Breast epithelium (tissue), 4 donors: Measurements from ENCODE around the gene ABCC11. TPM values are rescaled to one million over a fixed set of nuclear protein-coding genes. Genes with fewer than 3 reads are reported as not detected.

Source experiments
- DNase-seq, 2 donors: peaks; one replicate each; pipeline ENCODE4 v3.0.0-alpha.2; 2019; ENCODE audit warnings: low spot score in 2 of 2
- H3K27ac ChIP-seq, 2 donors: fragments of 200-600 bp; sonication (generic) in 1 of 2; one replicate each; pipeline ENCODE4 v1.5.1; 2016 to 2019; ENCODE audit warnings: mild to moderate bottlenecking in 1 of 2
- H3K27me3 ChIP-seq, 2 donors: fragments of 200-600 bp; sonication (generic) in 1 of 2; one replicate each; pipeline versions ENCODE4 v1.5.1 to v1.6.0; 2017 to 2019; ENCODE audit warnings: control low read depth in 1 of 2, mild to moderate bottlenecking in 1 of 2
- H3K36me3 ChIP-seq: fragments of 200-600 bp; one replicate; pipeline ENCODE4 v1.5.1; 2019
- H3K4me1 ChIP-seq, 2 donors: fragments of 200-600 bp; sonication (generic); one replicate each; pipeline ENCODE4 v1.5.1; 2016 to 2019; ENCODE audit warnings: control low read depth in 1 of 2
- H3K4me3 ChIP-seq, 3 donors: fragments of 200-600 bp; sonication (generic); 1 replicate in 2 of 3; 2 replicates in 1 of 3; pipeline ENCODE4 v1.5.1; 2016 to 2019; ENCODE audit warnings: mild to moderate bottlenecking in 3 of 3, moderate library complexity in 2 of 3
- H3K9me3 ChIP-seq, 2 donors: fragments of 200-600 bp; sonication (generic) in 1 of 2; one replicate each; pipeline ENCODE4 v1.5.1; 2016 to 2019; ENCODE audit warnings: control low read depth in 1 of 2
- POLR2A ChIP-seq: fragments of 450-650 bp; IDR thresholded peaks from one replicate; pipeline ENCODE4 v1.6.1; 2016; ENCODE audit warnings: antibody characterized with exemption, mild to moderate bottlenecking, moderate library complexity
- POLR2AphosphoS5 ChIP-seq, 3 donors: sonication (generic); formaldehyde crosslinking; IDR thresholded peaks; one replicate each; pipeline ENCODE4 v1.6.1; 2017; ENCODE audit warnings: antibody characterized with exemption in 3 of 3
- intact Hi-C: fragments of 100-400 bp; cut with DNase I; formaldehyde crosslinking; loops from one replicate; pipeline ENCODE4 v1.15.1; 2023; ENCODE audit warnings: low total_unique reads
- total RNA-seq, 3 donors: library from RNA; depleted of rRNA; stranded (reverse); fragments of >200 nt; gene quantifications; one replicate each; pipeline ENCODE4 v1.1.0, GENCODE V29; 2016
- TF ChIP-seq, protein P1 (sequence below), 3 donors: fragments of 450-650 bp; IDR thresholded peaks; one replicate each; pipeline ENCODE4 v1.5.1; 2016 to 2017; ENCODE audit warnings: antibody characterized with exemption in 3 of 3, mild to moderate bottlenecking in 3 of 3, moderate library complexity in 3 of 3

ABCC11 gene
- total RNA-seq, 3 donors from 2014 or later = 0.32 to 31.8 (median 5.4) TPM

DNA sequence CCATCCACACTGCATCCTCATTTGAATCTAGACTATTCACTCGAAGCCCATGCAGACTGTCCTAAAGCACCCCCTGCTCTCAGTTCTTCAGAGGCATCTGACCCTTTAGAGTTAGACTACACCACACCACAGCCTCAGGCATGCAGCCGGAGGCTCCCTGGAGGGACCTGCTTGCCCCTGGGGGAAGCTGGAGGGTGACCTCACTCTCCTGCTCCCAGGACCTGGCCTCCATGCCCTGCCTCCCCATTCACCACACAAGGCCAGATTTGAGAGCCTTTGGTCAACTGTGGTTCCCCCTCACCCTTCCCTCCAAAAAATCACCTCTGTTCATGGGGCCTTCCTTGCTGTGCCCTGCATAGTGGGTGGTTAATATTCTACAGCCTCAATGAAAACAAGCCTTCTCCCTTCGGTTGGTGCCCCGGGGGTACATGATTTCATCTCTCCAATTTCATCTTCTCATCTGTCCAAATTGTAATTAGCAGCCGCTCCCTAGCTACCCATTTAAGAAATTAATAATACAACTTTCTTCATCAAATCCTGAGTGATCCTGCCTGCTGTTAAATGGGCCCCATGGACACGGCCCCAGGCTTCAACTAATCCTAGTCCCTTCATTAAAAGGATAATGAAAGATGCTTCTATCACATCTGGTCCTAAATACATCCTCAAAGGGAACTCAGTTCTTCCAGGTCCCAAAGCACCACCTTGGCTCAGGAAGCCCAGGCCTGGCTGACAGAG, 116.0 kb downstream of the ABCC11 start:
- no peak for TF ChIP-seq POLR2A
- TF ChIP-seq, protein P1, sequence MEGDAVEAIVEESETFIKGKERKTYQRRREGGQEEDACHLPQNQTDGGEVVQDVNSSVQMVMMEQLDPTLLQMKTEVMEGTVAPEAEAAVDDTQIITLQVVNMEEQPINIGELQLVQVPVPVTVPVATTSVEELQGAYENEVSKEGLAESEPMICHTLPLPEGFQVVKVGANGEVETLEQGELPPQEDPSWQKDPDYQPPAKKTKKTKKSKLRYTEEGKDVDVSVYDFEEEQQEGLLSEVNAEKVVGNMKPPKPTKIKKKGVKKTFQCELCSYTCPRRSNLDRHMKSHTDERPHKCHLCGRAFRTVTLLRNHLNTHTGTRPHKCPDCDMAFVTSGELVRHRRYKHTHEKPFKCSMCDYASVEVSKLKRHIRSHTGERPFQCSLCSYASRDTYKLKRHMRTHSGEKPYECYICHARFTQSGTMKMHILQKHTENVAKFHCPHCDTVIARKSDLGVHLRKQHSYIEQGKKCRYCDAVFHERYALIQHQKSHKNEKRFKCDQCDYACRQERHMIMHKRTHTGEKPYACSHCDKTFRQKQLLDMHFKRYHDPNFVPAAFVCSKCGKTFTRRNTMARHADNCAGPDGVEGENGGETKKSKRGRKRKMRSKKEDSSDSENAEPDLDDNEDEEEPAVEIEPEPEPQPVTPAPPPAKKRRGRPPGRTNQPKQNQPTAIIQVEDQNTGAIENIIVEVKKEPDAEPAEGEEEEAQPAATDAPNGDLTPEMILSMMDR (IDR thresholded peaks at IDR 0.05) = no peak
- TF ChIP-seq POLR2AphosphoS5 (IDR thresholded peaks at IDR 0.05) = no peak
- Histone ChIP-seq H3K4me1 (no peaks in the 10 kb centered on the region), H3K36me3 (no peaks in the 10 kb centered on the region), H3K27me3 (no peaks in the 10 kb centered on the region), H3K9me3 (no peaks in the 10 kb centered on the region), H3K27ac (no peak overlapping the region), H3K4me3 (no peak overlapping the region)
- intact Hi-C loops = no loop called here
- no peak for DNase-seq

DNA sequence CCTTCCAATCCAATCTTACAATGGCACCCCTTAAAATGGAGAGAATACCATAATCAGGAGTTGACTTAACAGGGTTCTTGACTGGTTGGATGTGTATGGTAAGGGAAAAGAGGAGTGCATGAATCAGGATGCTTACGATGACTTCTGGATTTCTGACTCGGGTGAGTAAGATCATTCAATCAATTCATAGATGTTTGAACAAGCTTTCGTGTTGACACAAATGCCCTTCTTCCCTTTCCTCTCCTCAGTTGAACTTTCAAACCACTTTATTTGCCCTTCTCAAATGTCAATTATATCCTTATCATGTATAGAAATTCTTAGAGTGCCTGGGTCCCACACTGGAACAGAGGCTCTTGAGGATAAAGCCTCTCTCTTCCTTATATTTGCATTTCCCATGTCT, 117.4 kb downstream of the ABCC11 start:
- Histone ChIP-seq H3K4me3 (no peak overlapping the region), H3K36me3 (no peaks in the 10 kb centered on the region), H3K4me1 (no peaks in the 10 kb centered on the region), H3K27ac (no peak overlapping the region), H3K27me3 (no peaks in the 10 kb centered on the region), H3K9me3 (no peaks in the 10 kb centered on the region)
- intact Hi-C loops = no loop called here
- TF ChIP-seq POLR2A (no peak), POLR2AphosphoS5 (IDR thresholded peaks at IDR 0.05) (no peak)
- TF ChIP-seq, protein P1 (IDR thresholded peaks at IDR 0.05) = no peak
- no peak for DNase-seq

DNA sequence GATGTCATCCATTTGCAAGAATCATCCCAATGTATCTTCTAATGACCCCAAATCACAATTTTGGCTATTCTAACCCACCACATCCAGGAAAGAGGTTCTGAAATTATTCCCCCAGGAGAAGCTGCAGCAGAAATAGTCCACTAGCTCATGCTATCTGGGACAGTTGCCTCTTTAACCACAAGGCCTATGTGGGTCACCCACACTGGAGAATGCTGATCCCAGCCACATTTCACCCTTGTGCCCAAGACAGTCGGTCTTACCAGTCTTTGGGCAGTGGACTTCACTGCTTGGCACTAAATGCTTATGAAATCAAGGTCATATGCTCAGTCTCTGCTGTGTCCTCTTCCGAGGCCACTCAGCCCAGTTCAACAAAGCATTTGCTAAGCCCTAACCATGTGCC, 118.6 kb downstream of the ABCC11 start:
- Histone ChIP-seq H3K9me3 (no peaks in the 10 kb centered on the region), H3K27me3 (no peaks in the 10 kb centered on the region), H3K27ac (no peak overlapping the region), H3K36me3 (no peaks in the 10 kb centered on the region), H3K4me3 (no peak overlapping the region), H3K4me1 (no peaks in the 10 kb centered on the region)
- DNase-seq = no peak
- TF ChIP-seq POLR2A (no peak), POLR2AphosphoS5 (IDR thresholded peaks at IDR 0.05) (no peak)
- TF ChIP-seq, protein P1 (IDR thresholded peaks at IDR 0.05) = no peak
- intact Hi-C loops = no loop called here

DNA sequence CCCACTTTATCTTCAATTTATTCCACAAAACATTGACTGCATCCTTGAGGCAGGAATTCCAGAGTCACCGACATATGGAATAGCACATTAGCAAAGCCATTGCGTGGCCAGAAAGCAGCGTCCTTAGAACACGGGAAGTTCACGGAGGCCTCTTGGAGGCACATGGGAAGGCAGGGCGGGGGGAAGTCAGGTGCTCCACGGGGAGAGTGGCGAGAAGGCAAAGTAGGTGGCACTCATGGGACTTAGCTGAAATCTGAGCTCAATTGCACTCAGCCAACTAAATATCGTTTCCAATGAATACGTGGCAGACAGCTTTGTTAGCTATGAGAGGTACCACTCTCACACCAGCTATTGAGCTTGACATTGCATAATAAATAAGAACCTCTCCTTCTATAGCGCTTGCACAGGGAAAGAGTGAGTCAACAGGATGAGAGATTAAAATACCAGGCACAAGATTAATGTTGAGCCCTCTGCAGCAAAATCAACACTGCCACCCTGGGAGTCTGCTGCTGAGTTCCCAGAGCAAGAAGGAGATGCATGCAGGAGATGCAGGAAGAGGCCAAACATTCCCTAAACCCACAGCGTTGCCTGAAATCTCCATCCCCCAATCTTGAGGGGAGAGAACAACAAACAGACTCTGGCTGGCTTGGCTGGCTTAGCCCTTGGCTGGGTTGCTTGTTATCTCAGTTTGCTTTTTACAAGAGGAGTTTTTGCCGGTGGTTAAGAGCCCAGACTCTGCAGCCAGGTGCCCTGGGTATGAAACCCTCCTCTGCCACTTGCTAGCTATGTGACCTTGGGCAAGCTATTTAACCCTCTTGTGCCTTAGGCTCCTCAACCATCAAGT, 120.3 kb downstream of the ABCC11 start:
- H3K9me3 ChIP-seq = no peaks in the 10 kb centered on the region
- no peaks in the 10 kb centered on the region for H3K36me3 ChIP-seq
- no peaks in the 10 kb centered on the region for H3K4me1 ChIP-seq
- H3K4me3 ChIP-seq = no peak overlapping the region
- no peak for DNase-seq
- intact Hi-C loops = no loop called here
- TF ChIP-seq POLR2AphosphoS5 (IDR thresholded peaks at IDR 0.05) = no peak
- no peak for TF ChIP-seq POLR2A
- TF ChIP-seq, protein P1 (IDR thresholded peaks at IDR 0.05) = no peak
- H3K27ac ChIP-seq = no peak overlapping the region
- no peaks in the 10 kb centered on the region for H3K27me3 ChIP-seq

GRCh38 chr16:48125888-48126287, 121.5 kb downstream of the ABCC11 start:
- Histone ChIP-seq H3K4me1 (no peaks in the 10 kb centered on the region), H3K27me3 (no peaks in the 10 kb centered on the region), H3K4me3 (no peak overlapping the region), H3K36me3 (no peaks in the 10 kb centered on the region), H3K27ac (no peak overlapping the region), H3K9me3 (no peaks in the 10 kb centered on the region)
- no peak for DNase-seq
- intact Hi-C loops = no loop called here
- TF ChIP-seq POLR2AphosphoS5 (IDR thresholded peaks at IDR 0.05) (no peak), POLR2A (no peak)
- TF ChIP-seq, protein P1 (IDR thresholded peaks at IDR 0.05) = no peak
